Spinal cord (tissue), 10 donors: ENCODE measurements around the gene DFFA. TPM values are rescaled to one million over a fixed set of nuclear protein-coding genes. Genes with fewer than 3 reads are reported as not detected.
"Not testable (repeated sequence)": the region's sequence is repeated elsewhere in the genome, so short reads cannot be mapped to it uniquely, and the experiment has no call there.

ENCODE experiments used
- DNase-seq, 6 donors: peaks; one replicate each; pipeline versions ENCODE4 v3.0.0 to v3.0.0-alpha.2; 2013 to 2015; ENCODE audit warnings: low spot score in 6 of 6, low read depth in 4 of 6
- H3K27ac ChIP-seq: one replicate; pipeline ENCODE4 v1.5.1; 2013; ENCODE audit warnings: low read depth, low read length, control low read depth
- H3K27me3 ChIP-seq: one replicate; pipeline ENCODE4 v1.6.1; 2013; ENCODE audit warnings: low read length; ENCODE audit not compliant: control insufficient read depth, insufficient read depth
- H3K36me3 ChIP-seq: one replicate; pipeline ENCODE4 v1.6.1; 2013; ENCODE audit warnings: low read length; ENCODE audit not compliant: control insufficient read depth, insufficient read depth
- H3K4me1 ChIP-seq: one replicate; pipeline ENCODE4 v1.6.1; 2013; ENCODE audit warnings: low read length; ENCODE audit not compliant: control insufficient read depth, insufficient read depth
- H3K4me3 ChIP-seq: one replicate; pipeline ENCODE4 v1.5.1; 2013; ENCODE audit warnings: low read depth, low read length, control low read depth
- H3K9me3 ChIP-seq: one replicate; pipeline ENCODE4 v1.6.1; 2013; ENCODE audit warnings: low read length; ENCODE audit not compliant: control insufficient read depth, insufficient read depth
- WGBS: methylation state at CpG from one replicate; pipeline ENCODE4 v1.1.5; 2013; ENCODE audit warnings: missing lambda C conversion rate; ENCODE audit not compliant: insufficient coverage; 5-methylcytosine and 5-hydroxymethylcytosine counted together
- polyA plus RNA-seq, 2 donors: library from polyadenylated mRNA; unstranded; fragments of 120-200 nt; gene quantifications; one replicate each; pipeline ENCODE4 v1.2.1, GENCODE V29; 2013; ENCODE audit not compliant: insufficient read length in 2 of 2
- total RNA-seq, 2 donors: library from RNA; depleted of rRNA in 1 of 2; stranded (reverse); fragments of 120-200 nt in 1 of 2; fragments of >200 nt in 1 of 2; gene quantifications; one replicate each; pipeline versions ENCODE4 v1.2.3 to v1.2.4, GENCODE V29; 2013 to 2014
- donor health status: healthy.

Gene DFFA
- total and polyA plus RNA-seq, 4 donors, result 33.9 to 39.5 (median 35.8) TPM

DNA sequence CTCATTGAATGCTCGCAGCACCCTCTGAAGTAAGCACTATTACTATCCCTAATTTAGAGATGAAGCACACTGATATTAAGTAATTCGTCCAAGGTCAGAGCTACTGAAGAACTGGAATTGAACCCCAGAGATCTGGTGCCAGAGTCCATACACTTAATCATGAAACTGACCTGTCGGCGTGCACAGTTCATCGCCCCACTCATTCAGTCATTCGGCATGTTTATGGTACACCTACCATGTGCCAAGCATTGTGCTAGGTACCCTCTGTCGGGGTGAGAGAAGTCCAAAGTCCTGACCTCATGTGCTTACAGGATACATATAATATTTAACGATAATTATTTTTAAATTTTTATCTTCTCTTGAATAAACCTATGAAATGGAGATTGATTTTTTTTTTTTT, 47.7 kb downstream of the DFFA start:
- Histone ChIP-seq H3K36me3 (peaks cover 25% of the 10 kb centered on the region), H3K4me1 (peaks cover 2% of the 10 kb centered on the region), H3K27me3 (no peaks in the 10 kb centered on the region), H3K4me3 (no peak overlapping the region), H3K9me3 (no peaks in the 10 kb centered on the region), H3K27ac (no peak overlapping the region)
- 91% methylated on average over 6 of the region's 8 CpGs for WGBS
- DNase-seq, result no peak

DNA sequence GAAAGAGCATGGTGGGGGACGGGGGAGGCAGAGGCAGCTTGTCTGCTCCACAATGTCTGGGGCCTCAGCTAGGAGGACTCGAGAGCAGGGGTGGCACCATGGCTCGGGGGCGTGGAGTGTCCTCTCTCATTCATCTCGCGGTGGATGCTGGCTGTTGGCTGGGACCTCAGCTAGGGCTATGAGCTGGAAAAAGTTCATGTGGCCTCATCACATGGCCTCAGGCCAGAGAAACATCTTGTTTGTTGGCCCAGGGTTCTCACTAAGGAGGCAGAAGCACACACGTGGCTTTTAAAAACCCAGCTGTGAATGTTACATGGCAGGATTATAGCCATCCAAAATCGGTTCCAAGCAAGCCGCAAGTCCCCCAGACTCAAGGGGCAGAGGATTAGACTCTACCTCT, 48.3 kb downstream of the DFFA start:
- Histone ChIP-seq H3K36me3 (peaks cover 31% of the 10 kb centered on the region), H3K4me3 (no peak overlapping the region), H3K27me3 (no peaks in the 10 kb centered on the region), H3K27ac (no peak overlapping the region), H3K9me3 (no peaks in the 10 kb centered on the region), H3K4me1 (no peaks in the 10 kb centered on the region)
- peak in 1 of 6 donors; percentile 10 for DNase-seq
- WGBS, result 52% methylated on average over 9 of the region's 9 CpGs

DNA sequence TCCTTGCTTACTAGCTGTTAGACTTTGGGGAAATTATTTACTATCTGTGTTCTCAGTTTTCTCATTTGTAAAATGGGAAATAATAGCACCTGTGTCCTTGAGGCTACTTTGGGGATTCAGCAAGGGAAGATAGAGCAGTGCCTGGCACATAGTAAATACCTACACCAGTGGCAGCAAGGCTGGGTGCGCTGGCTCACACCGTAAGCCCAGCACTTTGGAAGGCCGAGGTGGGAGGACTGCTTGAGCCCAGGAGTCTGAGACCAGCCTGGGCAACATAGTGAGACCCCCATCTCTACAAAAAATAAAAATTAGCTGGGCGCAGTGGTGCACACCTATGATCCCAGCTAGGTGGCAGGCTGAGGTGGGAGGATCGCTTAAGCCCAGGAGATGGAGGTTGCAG, 50.7 kb downstream of the DFFA start:
- WGBS, result 93% methylated on average over 4 of the region's 5 CpGs
- Histone ChIP-seq H3K4me1 (no peaks in the 10 kb centered on the region), H3K9me3 (no peaks in the 10 kb centered on the region), H3K4me3 (no peak overlapping the region), H3K27me3 (no peaks in the 10 kb centered on the region), H3K36me3 (peaks cover 54% of the 10 kb centered on the region), H3K27ac (no peak overlapping the region)
- no peak for DNase-seq

DNA sequence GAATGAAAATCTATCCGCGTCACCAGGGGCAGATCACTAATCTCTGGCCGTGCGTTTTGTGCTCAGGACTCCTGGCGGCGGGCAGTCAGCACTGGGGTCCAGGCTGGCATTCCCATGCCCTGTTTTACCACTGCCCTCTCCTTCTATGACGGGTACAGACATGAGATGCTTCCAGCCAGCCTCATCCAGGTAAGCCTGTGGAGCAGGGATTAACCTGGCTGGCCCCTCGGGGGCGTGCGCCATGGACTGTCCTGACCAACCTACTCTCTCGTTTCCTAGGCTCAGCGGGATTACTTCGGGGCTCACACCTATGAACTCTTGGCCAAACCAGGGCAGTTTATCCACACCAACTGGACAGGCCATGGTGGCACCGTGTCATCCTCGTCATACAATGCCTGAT, 53.0 kb downstream of the DFFA start:
- H3K36me3 ChIP-seq, result peaks cover 70% of the 10 kb centered on the region
- no peak overlapping the region for H3K4me3 ChIP-seq
- H3K27ac ChIP-seq, result no peak overlapping the region
- H3K9me3 ChIP-seq, result no peaks in the 10 kb centered on the region
- 97% methylated on average over 15 of the region's 15 CpGs for WGBS
- no peaks in the 10 kb centered on the region for H3K4me1 ChIP-seq
- no peak for DNase-seq
- H3K27me3 ChIP-seq, result no peaks in the 10 kb centered on the region

DNA sequence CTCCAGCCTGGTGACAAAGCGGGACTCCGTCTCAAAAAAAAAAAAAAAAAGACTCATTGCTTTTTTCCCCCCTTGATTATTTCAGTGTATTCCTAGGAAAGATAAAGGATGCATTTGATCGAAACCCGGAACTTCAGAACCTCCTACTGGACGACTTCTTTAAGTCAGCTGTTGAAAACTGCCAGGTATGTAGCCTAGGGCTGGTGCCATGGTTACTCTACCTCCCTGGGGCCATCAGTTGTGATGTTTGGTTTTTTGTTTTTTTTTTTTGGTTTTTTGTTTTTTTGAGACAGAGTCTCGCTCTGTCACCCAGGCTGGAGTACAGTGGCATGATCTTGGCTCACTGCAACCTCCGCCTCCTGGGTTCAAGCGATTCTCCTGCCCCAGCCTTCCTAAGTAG, 53.6 kb downstream of the DFFA start:
- DNase-seq, H3K4me1 ChIP-seq, H3K4me3 ChIP-seq, H3K9me3 ChIP-seq, H3K27ac ChIP-seq, H3K27me3 ChIP-seq: not testable (repeated sequence)
- 92% methylated on average over 2 of the region's 8 CpGs for WGBS
- peaks cover 75% of the 10 kb centered on the region for H3K36me3 ChIP-seq

DNA sequence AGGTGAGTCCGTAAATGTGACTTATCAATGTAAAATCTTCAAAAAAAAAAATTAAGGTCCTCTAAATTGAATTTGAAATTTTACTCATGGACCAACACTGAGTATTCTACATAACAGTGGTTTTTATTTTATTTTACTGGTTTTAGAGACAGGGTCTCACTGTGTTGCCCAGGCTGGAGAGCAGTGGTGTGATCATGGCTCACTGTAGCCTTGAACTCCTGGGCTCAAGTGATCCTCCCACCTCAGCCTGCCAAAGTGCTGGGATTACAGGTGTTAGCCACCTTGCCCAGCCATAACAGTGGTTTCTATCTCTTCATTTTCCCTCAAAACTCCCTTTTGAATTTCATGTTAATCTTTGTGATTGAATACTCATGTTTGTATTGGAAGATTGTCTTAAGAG, 56.4 kb downstream of the DFFA start:
- WGBS, result no CpG with 5 or more reads among the region's 1 CpG
- H3K4me3 ChIP-seq, H3K27me3 ChIP-seq, H3K9me3 ChIP-seq, H3K4me1 ChIP-seq, H3K27ac ChIP-seq, DNase-seq: not testable (repeated sequence)
- peaks cover 83% of the 10 kb centered on the region for H3K36me3 ChIP-seq

DNA sequence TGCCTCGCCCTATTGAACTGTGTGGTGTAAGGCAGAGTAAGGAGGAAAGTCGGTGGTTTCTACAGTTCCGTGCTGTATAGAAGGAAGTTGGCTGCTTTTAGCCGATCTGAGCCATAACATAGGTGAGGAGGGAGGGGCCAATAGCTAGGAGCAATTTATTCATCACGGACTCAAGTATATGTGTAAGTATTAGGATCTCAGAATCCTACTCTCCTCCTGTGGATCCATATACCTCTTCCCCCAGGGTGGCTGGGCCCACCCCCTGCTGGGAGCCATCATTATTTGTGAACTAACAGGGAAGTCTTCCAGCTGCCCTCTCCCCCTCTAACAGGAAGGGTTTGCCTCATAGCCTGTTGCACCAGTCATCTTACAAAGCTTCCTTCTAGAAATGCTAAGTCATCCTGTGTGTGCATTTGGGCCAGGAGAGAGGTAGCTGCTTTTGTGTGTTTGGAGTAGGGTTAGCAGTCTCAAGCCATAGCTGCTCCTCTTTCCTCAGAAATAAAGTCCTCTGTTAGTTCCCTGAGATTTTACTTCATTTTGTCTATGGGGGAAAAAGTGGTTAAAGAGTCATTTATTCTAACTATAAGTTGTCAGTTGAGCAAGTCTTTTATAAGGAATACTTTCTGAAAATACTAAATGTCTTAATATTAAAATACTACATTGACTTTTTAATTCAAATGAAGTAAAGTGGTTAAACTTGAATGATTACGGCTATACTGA, 57.0 kb downstream of the DFFA start:
- Histone ChIP-seq H3K36me3 (peaks cover 80% of the 10 kb centered on the region), H3K27ac (no peak overlapping the region), H3K4me3 (no peak overlapping the region), H3K4me1 (no peaks in the 10 kb centered on the region), H3K27me3 (no peaks in the 10 kb centered on the region), H3K9me3 (no peaks in the 10 kb centered on the region)
- no CpG with 5 or more reads among the region's 6 CpGs for WGBS
- DNase-seq, result no peak

DNA sequence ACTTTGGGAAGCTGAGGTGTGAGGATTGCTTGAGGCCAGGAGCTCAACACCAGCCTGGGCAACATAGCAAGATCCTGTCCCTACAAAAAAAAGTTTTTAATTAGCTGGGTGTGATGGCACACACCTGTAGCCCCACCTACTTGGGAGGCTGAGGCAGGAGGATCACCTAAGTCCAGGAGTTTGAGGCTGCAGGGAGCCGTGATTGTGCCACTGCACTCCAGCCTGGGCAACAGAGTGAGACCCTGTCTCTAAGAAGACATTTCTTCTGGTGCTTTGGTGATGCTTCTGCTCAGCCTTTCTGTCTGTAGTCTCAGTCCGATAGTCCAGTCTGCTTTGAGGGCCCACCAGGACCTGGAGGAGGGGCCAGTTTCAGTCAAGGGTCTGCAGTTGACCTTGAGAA, 65.1 kb downstream of the DFFA start:
- Histone ChIP-seq H3K4me3 (no peak overlapping the region), H3K9me3 (no peaks in the 10 kb centered on the region), H3K27me3 (no peaks in the 10 kb centered on the region), H3K27ac (no peak overlapping the region), H3K36me3 (peaks cover 87% of the 10 kb centered on the region), H3K4me1 (no peaks in the 10 kb centered on the region)
- no peak for DNase-seq
- 90% methylated on average over 2 of the region's 2 CpGs for WGBS

Other genes with a start within 250 kb of the DFFA start
- gene PGD, start 73.5 kb downstream of the DFFA start, total RNA-seq, result 10 to 100 TPM; 68.7 to 94.3 TPM
- gene PGD, start 73.5 kb downstream of the DFFA start, polyA plus RNA-seq, result 100 to 1,000 TPM; 200 to 216 TPM
- 10 to 100 TPM in 1 of 2 donors, 1 to 10 TPM in 1; 7.6 to 14.3 TPM for gene CENPS, start 42.1 kb downstream of the DFFA start, total RNA-seq
- 10 to 100 TPM; 18.0 to 20.6 TPM for gene CENPS, start 42.1 kb downstream of the DFFA start, polyA plus RNA-seq
- 1 to 10 TPM in 1 of 2 donors, under 1 TPM in 1; 0.50 to 1.9 TPM for gene CORT, start 22.5 kb downstream of the DFFA start, total RNA-seq
- 1 to 10 TPM; 2.4 to 4.2 TPM for gene CORT, start 22.5 kb downstream of the DFFA start, polyA plus RNA-seq
- 10 to 100 TPM in 1 of 2 donors, 1 to 10 TPM in 1; 9.5 to 15.8 TPM for gene PEX14, start 2.4 kb upstream of the DFFA start, total RNA-seq
- gene PEX14, start 2.4 kb upstream of the DFFA start, polyA plus RNA-seq, result 10 to 100 TPM; 23.5 to 26.9 TPM